Kidney capillary endothelial cell (primary cell): ENCODE data around the gene PARP1.

Experiments
- DNase-seq: peaks from one replicate; pipeline ENCODE4 v3.0.0-alpha.2; 2018; ENCODE audit warnings: low spot score

The PARP1 gene

GRCh38 chr1:226376300-226376699 is 31.6 kb downstream of the PARP1 start:
- no peak for DNase-seq

GRCh38 chr1:226373376-226373775 is 34.5 kb downstream of the PARP1 start:
- peak; percentile 4 for DNase-seq

- no peak for DNase-seq
Measured at GRCh38 chr1:226372885-226373284, 35.0 kb downstream of the PARP1 start.

GRCh38 chr1:226371866-226372490 is 35.9 kb downstream of the PARP1 start:
- DNase-seq = no peak

GRCh38 chr1:226371027-226371694 is 36.7 kb downstream of the PARP1 start:
- no peak for DNase-seq

- no peak for DNase-seq
Measured at GRCh38 chr1:226370144-226370923, 37.6 kb downstream of the PARP1 start.

- DNase-seq = no peak
Measured at GRCh38 chr1:226369110-226369509, 38.8 kb downstream of the PARP1 start.

GRCh38 chr1:226366290-226366689 is 41.6 kb downstream of the PARP1 start:
- DNase-seq = peak; percentile 22

GRCh38 chr1:226365831-226366231 is 42.1 kb downstream of the PARP1 start:
- DNase-seq = no peak

GRCh38 chr1:226364901-226365565 is 42.9 kb downstream of the PARP1 start:
- DNase-seq = no peak

GRCh38 chr1:226364514-226364899 is 43.4 kb downstream of the PARP1 start:
- no peak for DNase-seq

GRCh38 chr1:226363801-226364513 is 43.9 kb downstream of the PARP1 start:
- DNase-seq = no peak

- no peak for DNase-seq
Measured at GRCh38 chr1:226362891-226363447, 44.9 kb downstream of the PARP1 start.

GRCh38 chr1:226362361-226362760 is 45.5 kb downstream of the PARP1 start:
- no peak for DNase-seq

GRCh38 chr1:226360106-226360746 is 47.7 kb downstream of the PARP1 start:
- no peak for DNase-seq

GRCh38 chr1:226357416-226357815 is 50.5 kb downstream of the PARP1 start:
- no peak for DNase-seq

- no peak for DNase-seq
Measured at GRCh38 chr1:226355669-226356551, 52.0 kb downstream of the PARP1 start.

GRCh38 chr1:226355016-226355415 is 52.9 kb downstream of the PARP1 start:
- no peak for DNase-seq

- no peak for DNase-seq
Measured at GRCh38 chr1:226353698-226354525, 54.0 kb downstream of the PARP1 start.
